CD4-positive, alpha-beta T cell treated with Interleukin-15 for 4 hours (primary cell): ENCODE measurements around the gene OGG1.

Source experiments
- DNase-seq: peaks from one replicate; pipeline ENCODE4 v3.0.0-alpha.2; 2020; ENCODE audit warnings: low spot score

The OGG1 gene

GRCh38 chr3:9749645-9750555 is at the start of gene OGG1:
TSS of gene OGG1 (plus strand) at chr3:9749952. CDS start at chr3:9750287, 335 bp downstream.
- DNase-seq, result peak; percentile 95

GRCh38 chr3:9700536-9700935 is 49.2 kb upstream of the OGG1 start:
- DNase-seq, result no peak

GRCh38 chr3:9701006-9701405 is 48.7 kb upstream of the OGG1 start:
- DNase-seq, result no peak

- DNase-seq, result no peak
Observed at GRCh38 chr3:9701711-9702110, 48.0 kb upstream of the OGG1 start.

GRCh38 chr3:9703240-9703639 is 46.5 kb upstream of the OGG1 start:
- no peak for DNase-seq

GRCh38 chr3:9703736-9704346 is 45.9 kb upstream of the OGG1 start, which contains the start of gene CPNE9:
TSS of gene CPNE9 (plus strand) at chr3:9703833. CDS start at chr3:9703997, 164 bp downstream.
- DNase-seq, result no peak

- DNase-seq, result no peak
Observed at GRCh38 chr3:9704347-9705322, 45.1 kb upstream of the OGG1 start.

GRCh38 chr3:9710174-9710739 is 39.5 kb upstream of the OGG1 start:
- DNase-seq, result no peak

GRCh38 chr3:9712415-9712814 is 37.3 kb upstream of the OGG1 start:
- no peak for DNase-seq

- no peak for DNase-seq
Observed at GRCh38 chr3:9713142-9713541, 36.6 kb upstream of the OGG1 start.

- no peak for DNase-seq
Observed at GRCh38 chr3:9715136-9715535, 34.6 kb upstream of the OGG1 start.

- peak; percentile 37 for DNase-seq
Observed at GRCh38 chr3:9715764-9716437, 33.9 kb upstream of the OGG1 start.

- no peak for DNase-seq
Observed at GRCh38 chr3:9716801-9717555, 32.8 kb upstream of the OGG1 start.

- DNase-seq, result no peak
Observed at GRCh38 chr3:9717563-9717962, 32.2 kb upstream of the OGG1 start.

GRCh38 chr3:9718118-9718517 is 31.6 kb upstream of the OGG1 start:
- no peak for DNase-seq

GRCh38 chr3:9721015-9721699 is 28.6 kb upstream of the OGG1 start:
- no peak for DNase-seq

- DNase-seq, result no peak
Observed at GRCh38 chr3:9721700-9722060, 28.1 kb upstream of the OGG1 start.

GRCh38 chr3:9725775-9726515 is 23.8 kb upstream of the OGG1 start:
- DNase-seq, result no peak

- DNase-seq, result peak; percentile 67
Observed at GRCh38 chr3:9727041-9727595, 22.6 kb upstream of the OGG1 start.
